GM12865 (cell line): ENCODE results near the gene GLI3.

Experiments
- DNase-seq: peaks from one replicate; pipeline ENCODE4 v3.0.0; 2010; ENCODE audit warnings: low read depth
- H3K4me3 ChIP-seq: 2 replicates; pipeline ENCODE4 v1.5.1; 2011; ENCODE audit warnings: mild to moderate bottlenecking, low read depth, low read length, control low read depth
- TF ChIP-seq, protein P1 (sequence below): IDR thresholded peaks from 2 replicates; pipeline ENCODE4 v1.5.1; 2011; ENCODE audit warnings: low read length, control low read depth, low read depth, inconsistent platforms; ENCODE audit not compliant: insufficient read depth; ENCODE audit errors: missing control alignments

GLI3 gene

DNA sequence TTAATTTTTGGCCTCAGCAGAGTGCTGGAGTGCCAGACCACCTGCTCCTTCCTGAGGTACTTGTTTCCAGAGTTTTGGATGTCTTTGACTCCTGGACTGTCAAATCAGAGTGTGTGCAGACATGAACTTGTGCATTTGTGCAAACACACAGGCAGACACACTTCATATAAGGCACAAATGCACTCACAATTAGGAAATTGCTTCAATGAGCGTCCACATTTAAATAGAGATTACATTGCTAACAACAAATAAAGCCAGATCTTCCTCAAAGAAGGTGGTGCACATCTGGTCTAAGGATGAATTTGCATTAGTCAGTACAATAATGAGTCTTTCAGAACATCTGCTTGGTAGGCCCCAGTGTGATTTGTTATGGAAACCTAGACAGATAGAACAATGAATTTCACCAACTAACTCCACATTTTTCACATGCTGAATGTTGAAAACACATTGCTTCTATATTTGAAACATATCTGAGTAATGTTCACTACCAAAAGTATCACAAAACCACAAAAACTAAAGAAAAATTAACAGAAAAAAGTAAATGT lies 267.4 kb downstream of the GLI3 start:
- no peak for DNase-seq
- TF ChIP-seq, protein P1, sequence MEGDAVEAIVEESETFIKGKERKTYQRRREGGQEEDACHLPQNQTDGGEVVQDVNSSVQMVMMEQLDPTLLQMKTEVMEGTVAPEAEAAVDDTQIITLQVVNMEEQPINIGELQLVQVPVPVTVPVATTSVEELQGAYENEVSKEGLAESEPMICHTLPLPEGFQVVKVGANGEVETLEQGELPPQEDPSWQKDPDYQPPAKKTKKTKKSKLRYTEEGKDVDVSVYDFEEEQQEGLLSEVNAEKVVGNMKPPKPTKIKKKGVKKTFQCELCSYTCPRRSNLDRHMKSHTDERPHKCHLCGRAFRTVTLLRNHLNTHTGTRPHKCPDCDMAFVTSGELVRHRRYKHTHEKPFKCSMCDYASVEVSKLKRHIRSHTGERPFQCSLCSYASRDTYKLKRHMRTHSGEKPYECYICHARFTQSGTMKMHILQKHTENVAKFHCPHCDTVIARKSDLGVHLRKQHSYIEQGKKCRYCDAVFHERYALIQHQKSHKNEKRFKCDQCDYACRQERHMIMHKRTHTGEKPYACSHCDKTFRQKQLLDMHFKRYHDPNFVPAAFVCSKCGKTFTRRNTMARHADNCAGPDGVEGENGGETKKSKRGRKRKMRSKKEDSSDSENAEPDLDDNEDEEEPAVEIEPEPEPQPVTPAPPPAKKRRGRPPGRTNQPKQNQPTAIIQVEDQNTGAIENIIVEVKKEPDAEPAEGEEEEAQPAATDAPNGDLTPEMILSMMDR = no peak
- H3K4me3 ChIP-seq = no peak overlapping the region

DNA sequence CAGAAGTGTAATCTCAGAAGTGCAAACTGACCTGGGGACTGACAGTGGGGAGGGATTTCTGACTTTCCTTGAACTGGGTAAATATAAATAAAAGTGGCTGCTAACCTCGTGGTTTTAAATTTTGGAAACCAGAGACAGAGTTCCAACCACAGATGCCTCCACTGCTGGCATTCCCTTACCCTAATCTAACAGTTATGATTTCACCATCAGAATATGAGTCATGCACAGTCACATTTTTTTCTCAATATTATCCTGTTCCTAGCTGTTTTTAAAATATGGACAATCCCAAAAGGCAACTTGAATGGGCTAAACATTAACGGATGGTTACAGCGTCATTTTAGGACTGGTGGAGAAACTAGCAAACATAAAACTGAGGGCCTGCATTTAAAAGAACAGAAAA lies 269.9 kb downstream of the GLI3 start:
- TF ChIP-seq, protein P1 = no peak
- no peak for DNase-seq
- no peak overlapping the region for H3K4me3 ChIP-seq

DNA sequence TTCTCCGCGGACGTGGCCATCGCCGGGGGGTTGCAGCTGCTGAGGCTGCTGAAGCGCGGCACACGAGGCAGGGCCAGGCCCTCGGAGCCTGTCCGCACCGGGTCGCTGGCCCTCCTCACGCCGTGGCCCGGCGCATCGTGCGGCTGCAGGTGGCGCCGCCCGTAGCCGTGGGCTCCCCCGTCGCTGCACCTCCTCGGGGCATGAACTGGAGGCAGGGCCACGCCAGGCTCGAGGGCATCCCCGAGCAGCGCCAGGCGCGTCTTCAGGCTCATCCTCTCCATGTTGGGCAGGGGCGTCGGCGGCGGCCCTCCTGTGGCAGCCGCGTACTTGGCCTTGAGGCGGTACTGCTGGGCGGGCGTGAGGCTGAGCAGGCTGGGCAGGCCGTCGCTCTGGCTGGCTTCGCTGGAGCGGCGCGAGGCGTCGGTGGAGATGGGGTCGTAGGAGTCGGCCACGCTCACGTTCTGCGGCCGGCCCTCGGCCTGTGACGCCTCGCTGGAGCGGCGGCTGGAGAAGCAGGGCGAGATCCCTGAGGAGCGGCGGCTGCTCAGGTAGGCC lies 271.0 kb downstream of the GLI3 start:
- no peak overlapping the region for H3K4me3 ChIP-seq
- DNase-seq = no peak
- TF ChIP-seq, protein P1 = no peak

DNA sequence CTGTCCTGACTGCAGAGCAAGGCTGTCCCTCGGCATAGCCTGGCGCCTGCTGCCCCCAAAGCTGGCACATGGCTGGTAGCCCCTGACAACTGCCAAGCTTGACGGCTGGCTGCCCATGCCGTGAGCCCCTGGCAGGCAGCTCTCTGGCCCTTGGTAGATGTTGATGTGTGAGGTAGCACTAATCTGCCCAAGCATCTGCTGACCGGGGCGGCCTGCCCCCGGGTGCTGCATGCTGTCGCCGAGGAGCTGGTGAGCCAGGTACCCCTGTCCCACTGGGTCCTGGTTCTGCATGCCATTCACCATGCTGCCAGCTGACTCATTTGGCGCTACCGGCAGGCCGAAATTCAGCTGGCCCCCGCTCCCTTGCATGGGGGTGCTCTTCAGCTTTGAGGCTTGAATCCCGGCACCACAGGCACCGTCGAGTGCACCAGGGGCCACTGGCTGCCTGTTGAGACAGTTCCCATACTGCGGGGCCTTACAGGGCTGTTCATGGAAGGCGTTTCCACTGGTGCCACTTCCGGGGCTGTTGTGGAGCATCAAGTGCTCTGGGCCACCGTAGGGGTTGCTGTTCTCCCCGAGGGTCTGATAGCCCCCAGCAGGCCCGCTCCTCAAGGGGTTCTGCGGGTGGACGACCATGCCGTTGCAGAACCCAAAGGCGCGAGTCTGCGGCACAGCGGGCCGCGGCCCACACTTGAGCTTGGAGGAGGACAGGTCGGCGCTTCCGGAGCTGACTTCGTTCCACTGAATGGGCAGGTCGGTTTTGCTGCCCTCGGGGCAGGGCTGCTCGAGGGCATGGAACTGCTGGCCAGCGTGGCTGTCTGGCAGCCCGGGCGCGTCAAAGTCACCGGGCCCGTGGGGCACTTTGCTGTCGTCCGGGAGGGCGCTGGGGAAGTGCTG lies 271.9 kb downstream of the GLI3 start:
- DNase-seq = no peak
- TF ChIP-seq, protein P1 = no peak

DNA sequence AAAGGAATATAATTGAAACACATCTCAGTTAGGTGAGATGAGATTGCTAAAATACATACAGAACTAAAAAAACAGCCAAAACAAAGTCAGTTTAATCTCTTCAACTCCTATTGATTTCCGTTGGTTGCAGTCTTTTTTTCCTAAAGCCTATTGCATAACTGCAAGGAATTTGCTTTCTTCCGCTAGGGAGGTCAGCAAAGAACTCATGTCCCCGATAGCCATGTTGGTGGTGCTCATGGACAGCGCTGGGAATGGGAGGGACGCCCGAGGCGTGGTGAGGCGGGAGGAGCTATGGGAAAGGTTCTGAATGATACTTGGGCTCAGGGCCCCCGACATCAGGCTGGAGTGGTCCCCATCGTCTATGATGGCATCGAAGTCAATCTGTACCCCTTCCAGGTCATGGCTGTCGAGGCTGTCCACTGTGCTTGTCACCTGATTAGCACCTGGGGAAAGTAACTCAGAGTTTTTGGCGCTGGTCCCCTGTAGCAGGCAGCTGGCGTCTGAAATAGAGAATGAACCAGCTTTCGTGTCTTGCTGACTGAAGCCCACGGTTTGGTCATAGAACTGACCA lies 272.7 kb downstream of the GLI3 start:
- no peak overlapping the region for H3K4me3 ChIP-seq
- DNase-seq = no peak
- TF ChIP-seq, protein P1 = no peak

More for the DNA sequence above, 271.9 kb downstream of the GLI3 start:
- no peak overlapping the region for H3K4me3 ChIP-seq

DNA sequence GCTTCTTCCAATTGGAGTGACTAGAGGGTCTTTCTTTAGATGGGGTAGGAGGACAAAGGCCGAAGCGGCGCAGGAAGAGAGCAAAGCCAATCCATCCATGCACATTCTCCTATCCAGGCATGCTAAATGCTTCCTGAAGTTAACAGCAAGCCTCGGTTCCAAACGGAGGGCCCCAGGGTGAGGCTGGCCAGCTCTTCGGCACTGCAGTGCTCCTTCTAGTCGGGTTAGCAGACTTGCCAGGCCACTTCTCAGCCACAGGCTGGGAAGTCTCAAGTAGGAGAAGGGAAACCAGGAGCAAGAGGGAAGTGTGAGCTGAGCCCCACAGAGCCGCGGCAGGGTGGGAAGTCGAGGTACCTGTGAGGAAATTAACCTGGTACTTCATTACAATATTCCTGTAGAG lies 280.3 kb downstream of the GLI3 start:
- H3K4me3 ChIP-seq = no peak overlapping the region
- TF ChIP-seq, protein P1 = no peak
- no peak for DNase-seq
